ENCODE results near the gene ZBTB4.

Gene ZBTB4

GRCh38 chr17:7411427-7411750 is 68.0 kb downstream of the ZBTB4 start:
- no peak overlapping the region for H2AFZ ChIP-seq (ENCODE audit: low read length)
- no peaks in the 10 kb centered on the region for H3K9me2 ChIP-seq (ENCODE audit: low read depth, low read length)
- no peak overlapping the region for H3K4me3 ChIP-seq (ENCODE audit: low read depth, low read length, poor library complexity, severe bottlenecking)
- H3K27me3 ChIP-seq (ENCODE audit: insufficient read depth, low read length), result 0 out of 2 replicates have a peak, but pooled peaks cover 9% of the 10 kb centered on the region
- H3K79me2 ChIP-seq (ENCODE audit: insufficient read depth, low read length), result no peaks in the 10 kb centered on the region
- no peaks in the 10 kb centered on the region for H3K9me3 ChIP-seq (ENCODE audit: low read length)
- no peaks in the 10 kb centered on the region for H4K20me1 ChIP-seq (ENCODE audit: insufficient read depth, low read length)
- TF ChIP-seq EZH2 (IDR thresholded peaks at IDR 0.05; ENCODE audit: borderline replicate concordance, low read length) (no peak), CTCF (IDR thresholded peaks at IDR 0.05; ENCODE audit: low read length) (no peak)
- no peaks in the 10 kb centered on the region for H3K4me1 ChIP-seq (ENCODE audit: insufficient read depth, low read length, severe bottlenecking)
- H3K4me2 ChIP-seq (ENCODE audit: low read length), result no peak overlapping the region
- no peak overlapping the region for H3K27ac ChIP-seq (ENCODE audit: low read depth, low read length, poor library complexity, severe bottlenecking)
- no peaks in the 10 kb centered on the region for H3F3A ChIP-seq (ENCODE audit: insufficient read depth, low read length)
- H3K36me3 ChIP-seq (ENCODE audit: insufficient read depth, low read length), result no peaks in the 10 kb centered on the region
- no peak overlapping the region for H3K9ac ChIP-seq (ENCODE audit: low read length)

GRCh38 chr17:7410634-7411426 is 68.6 kb downstream of the ZBTB4 start:
- no peak overlapping the region for H3K9ac ChIP-seq (ENCODE audit: low read length)
- H3K27me3 ChIP-seq (ENCODE audit: insufficient read depth, low read length), result peaks cover 9% of the 10 kb centered on the region
- TF ChIP-seq EZH2 (IDR thresholded peaks at IDR 0.05; ENCODE audit: borderline replicate concordance, low read length) (no peak), CTCF (IDR thresholded peaks at IDR 0.05; ENCODE audit: low read length) (no peak)
- H3K79me2 ChIP-seq (ENCODE audit: insufficient read depth, low read length), result no peaks in the 10 kb centered on the region
- H3K36me3 ChIP-seq (ENCODE audit: insufficient read depth, low read length), result no peaks in the 10 kb centered on the region
- H3K9me3 ChIP-seq (ENCODE audit: low read length), result no peaks in the 10 kb centered on the region
- no peaks in the 10 kb centered on the region for H4K20me1 ChIP-seq (ENCODE audit: insufficient read depth, low read length)
- H3F3A ChIP-seq (ENCODE audit: insufficient read depth, low read length), result 0 out of 2 replicates have a peak, but pooled peaks cover under 1% of the 10 kb centered on the region
- H3K4me3 ChIP-seq (ENCODE audit: low read depth, low read length, poor library complexity, severe bottlenecking), result no peak overlapping the region
- no peak overlapping the region for H3K4me2 ChIP-seq (ENCODE audit: low read length)
- H3K4me1 ChIP-seq (ENCODE audit: insufficient read depth, low read length, severe bottlenecking), result no peaks in the 10 kb centered on the region
- H3K27ac ChIP-seq (ENCODE audit: low read depth, low read length, poor library complexity, severe bottlenecking), result no peak overlapping the region
- H3K9me2 ChIP-seq (ENCODE audit: low read depth, low read length), result no peaks in the 10 kb centered on the region
- H2AFZ ChIP-seq (ENCODE audit: low read length), result no peak overlapping the region

GRCh38 chr17:7409716-7410115 is 69.7 kb downstream of the ZBTB4 start:
- peaks cover 11% of the 10 kb centered on the region for H3K27me3 ChIP-seq (ENCODE audit: insufficient read depth, low read length)
- H3K4me1 ChIP-seq (ENCODE audit: insufficient read depth, low read length, severe bottlenecking), result peaks cover 6% of the 10 kb centered on the region
- TF ChIP-seq EZH2 (IDR thresholded peaks at IDR 0.05; ENCODE audit: borderline replicate concordance, low read length) (no peak), CTCF (IDR thresholded peaks at IDR 0.05; ENCODE audit: low read length) (no peak)
- H4K20me1 ChIP-seq (ENCODE audit: insufficient read depth, low read length), result no peaks in the 10 kb centered on the region
- H3K9me2 ChIP-seq (ENCODE audit: low read depth, low read length), result no peaks in the 10 kb centered on the region
- H3K4me3 ChIP-seq (ENCODE audit: low read depth, low read length, poor library complexity, severe bottlenecking), result no peak overlapping the region
- no peak overlapping the region for H3K27ac ChIP-seq (ENCODE audit: low read depth, low read length, poor library complexity, severe bottlenecking)
- H3K9me3 ChIP-seq (ENCODE audit: low read length), result no peaks in the 10 kb centered on the region
- no peak overlapping the region for H3K4me2 ChIP-seq (ENCODE audit: low read length)
- no peak overlapping the region for H2AFZ ChIP-seq (ENCODE audit: low read length)
- H3K9ac ChIP-seq (ENCODE audit: low read length), result no peak overlapping the region
- H3F3A ChIP-seq (ENCODE audit: insufficient read depth, low read length), result 0 out of 2 replicates have a peak, but pooled peaks cover 3% of the 10 kb centered on the region
- H3K79me2 ChIP-seq (ENCODE audit: insufficient read depth, low read length), result no peaks in the 10 kb centered on the region
- H3K36me3 ChIP-seq (ENCODE audit: insufficient read depth, low read length), result no peaks in the 10 kb centered on the region
